ENCODE results near the gene MAPT.

Gene MAPT

DNA sequence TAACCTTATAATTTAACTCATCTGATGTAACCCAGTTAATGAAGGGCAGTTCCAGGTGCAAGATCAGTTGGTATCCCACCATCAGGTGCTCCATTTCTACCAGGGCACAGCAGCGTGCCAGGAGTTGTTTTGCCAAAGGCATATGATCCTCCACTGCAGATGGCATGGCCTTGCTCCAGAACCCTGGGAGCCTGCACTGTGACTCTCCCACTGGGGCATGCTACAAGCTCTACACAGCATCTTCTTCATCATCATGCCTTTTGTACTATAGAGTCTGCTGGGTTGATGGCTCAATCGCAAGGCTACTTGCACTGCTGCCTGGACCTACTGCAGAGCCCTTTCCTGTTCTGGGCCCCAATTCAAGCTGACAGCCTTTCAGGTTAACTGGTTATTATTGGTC lies 11.3 kb upstream of the MAPT start:
- Histone ChIP-seq H3K4me1 (ENCODE audit: low read length) (no peaks in the 10 kb centered on the region), H3K27me3 (replicated peaks; ENCODE audit: insufficient read depth, low read length) (no peaks in the 10 kb centered on the region), H3K27ac (ENCODE audit: low read length) (no peak overlapping the region), H3F3A (ENCODE audit: insufficient read depth, low read length) (no peaks in the 10 kb centered on the region), H3K4me3 (ENCODE audit: low read length) (no peak overlapping the region), H3K79me2 (ENCODE audit: low read length) (no peaks in the 10 kb centered on the region), H4K20me1 (ENCODE audit: insufficient read depth, low read length) (no peaks in the 10 kb centered on the region), H3K9me3 (replicated peaks; ENCODE audit: insufficient read depth, low read length) (no peaks in the 10 kb centered on the region), H3K4me2 (ENCODE audit: low read depth, low read length) (no peak overlapping the region), H3K9ac (ENCODE audit: low read length) (no peak overlapping the region), H3K36me3 (replicated peaks; ENCODE audit: insufficient read depth, low read length) (no peaks in the 10 kb centered on the region), H2AFZ (ENCODE audit: low read length) (no peak overlapping the region), H3K9me2 (replicated peaks; ENCODE audit: insufficient read depth, low read length) (no peaks in the 10 kb centered on the region)
- no peak for DNase-seq
- TF ChIP-seq EZH2phosphoT487 (IDR thresholded peaks at IDR 0.05; ENCODE audit: low read length) = no peak
- TF ChIP-seq, protein P1, sequence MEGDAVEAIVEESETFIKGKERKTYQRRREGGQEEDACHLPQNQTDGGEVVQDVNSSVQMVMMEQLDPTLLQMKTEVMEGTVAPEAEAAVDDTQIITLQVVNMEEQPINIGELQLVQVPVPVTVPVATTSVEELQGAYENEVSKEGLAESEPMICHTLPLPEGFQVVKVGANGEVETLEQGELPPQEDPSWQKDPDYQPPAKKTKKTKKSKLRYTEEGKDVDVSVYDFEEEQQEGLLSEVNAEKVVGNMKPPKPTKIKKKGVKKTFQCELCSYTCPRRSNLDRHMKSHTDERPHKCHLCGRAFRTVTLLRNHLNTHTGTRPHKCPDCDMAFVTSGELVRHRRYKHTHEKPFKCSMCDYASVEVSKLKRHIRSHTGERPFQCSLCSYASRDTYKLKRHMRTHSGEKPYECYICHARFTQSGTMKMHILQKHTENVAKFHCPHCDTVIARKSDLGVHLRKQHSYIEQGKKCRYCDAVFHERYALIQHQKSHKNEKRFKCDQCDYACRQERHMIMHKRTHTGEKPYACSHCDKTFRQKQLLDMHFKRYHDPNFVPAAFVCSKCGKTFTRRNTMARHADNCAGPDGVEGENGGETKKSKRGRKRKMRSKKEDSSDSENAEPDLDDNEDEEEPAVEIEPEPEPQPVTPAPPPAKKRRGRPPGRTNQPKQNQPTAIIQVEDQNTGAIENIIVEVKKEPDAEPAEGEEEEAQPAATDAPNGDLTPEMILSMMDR (IDR thresholded peaks at IDR 0.05; ENCODE audit: low read length) = no peak
- TF ChIP-seq EZH2 (optimal IDR thresholded peaks at IDR 0.05; ENCODE audit: low read depth, low read length) = no peak

DNA sequence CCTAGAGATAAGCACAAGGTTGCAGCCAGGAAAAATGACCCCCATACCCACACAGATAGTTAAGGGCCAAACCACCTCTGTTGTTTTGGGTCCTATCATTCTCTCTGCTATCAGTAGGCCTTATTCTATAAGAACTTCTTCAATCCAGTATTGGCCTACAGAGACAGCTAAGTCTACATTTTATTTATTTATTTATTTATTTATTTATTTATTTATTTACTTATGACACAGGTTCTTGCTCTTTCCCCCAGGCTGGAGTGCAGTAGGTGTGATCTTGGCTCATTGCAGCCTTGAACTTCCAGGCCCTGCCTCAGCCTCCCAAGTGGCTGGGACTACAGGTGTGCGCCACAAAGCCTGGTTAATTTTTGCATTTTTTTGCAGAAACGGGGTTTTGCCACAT lies 7.5 kb upstream of the MAPT start:
- no peak overlapping the region for H3K27ac ChIP-seq (ENCODE audit: low read length)
- no peaks in the 10 kb centered on the region for H3K9me3 ChIP-seq (replicated peaks; ENCODE audit: insufficient read depth, low read length)
- no peak overlapping the region for H3K4me3 ChIP-seq (ENCODE audit: low read length)
- no peak overlapping the region for H3K9ac ChIP-seq (ENCODE audit: low read length)
- no peak for DNase-seq
- H3K36me3 ChIP-seq (replicated peaks; ENCODE audit: insufficient read depth, low read length) = no peaks in the 10 kb centered on the region
- TF ChIP-seq EZH2 (optimal IDR thresholded peaks at IDR 0.05; ENCODE audit: low read depth, low read length) (no peak), EZH2phosphoT487 (IDR thresholded peaks at IDR 0.05; ENCODE audit: low read length) (no peak)
- TF ChIP-seq, protein P1 (IDR thresholded peaks at IDR 0.05; ENCODE audit: low read length) = no peak
- H3K4me2 ChIP-seq (ENCODE audit: low read depth, low read length) = no peak overlapping the region
- H3K27me3 ChIP-seq (replicated peaks; ENCODE audit: insufficient read depth, low read length) = no peaks in the 10 kb centered on the region; the same call in 1 of the 2 replicates
- no peak overlapping the region for H2AFZ ChIP-seq (ENCODE audit: low read length)
- H3K9me2 ChIP-seq (replicated peaks; ENCODE audit: insufficient read depth, low read length) = no peaks in the 10 kb centered on the region
- no peaks in the 10 kb centered on the region for H3K4me1 ChIP-seq (ENCODE audit: low read length)
- H3F3A ChIP-seq (ENCODE audit: insufficient read depth, low read length) = no peaks in the 10 kb centered on the region
- H4K20me1 ChIP-seq (ENCODE audit: insufficient read depth, low read length) = no peaks in the 10 kb centered on the region
- H3K79me2 ChIP-seq (ENCODE audit: low read length) = no peaks in the 10 kb centered on the region

DNA sequence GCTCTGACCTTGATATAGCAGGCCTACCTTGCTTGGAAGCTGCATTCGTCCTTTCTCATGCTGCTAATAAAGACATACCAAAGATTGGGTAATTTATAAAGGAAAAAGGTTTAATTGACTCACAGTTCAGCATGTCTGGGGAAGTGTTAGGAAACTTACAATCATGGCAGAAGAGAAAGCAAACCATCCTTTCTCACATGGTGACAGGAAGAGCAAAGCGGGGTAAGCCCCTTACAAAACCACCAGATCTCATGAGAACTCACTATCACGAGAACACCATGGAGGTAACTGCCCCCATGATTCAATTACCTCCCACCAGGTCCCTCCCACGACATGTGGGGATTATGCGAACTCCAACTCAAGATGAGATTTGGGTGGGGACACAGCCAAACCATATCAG lies 6.0 kb upstream of the MAPT start:
- Histone ChIP-seq H3K4me1 (ENCODE audit: low read length) (no peaks in the 10 kb centered on the region), H3K27me3 (replicated peaks; ENCODE audit: insufficient read depth, low read length) (no peaks in the 10 kb centered on the region; the same call in 1 of the 2 replicates), H3K4me2 (ENCODE audit: low read depth, low read length) (no peak overlapping the region), H3K9me2 (replicated peaks; ENCODE audit: insufficient read depth, low read length) (no peaks in the 10 kb centered on the region), H3K9me3 (replicated peaks; ENCODE audit: insufficient read depth, low read length) (no peaks in the 10 kb centered on the region), H3K36me3 (replicated peaks; ENCODE audit: insufficient read depth, low read length) (no peaks in the 10 kb centered on the region), H3K9ac (ENCODE audit: low read length) (no peak overlapping the region), H3K4me3 (ENCODE audit: low read length) (no peak overlapping the region), H2AFZ (ENCODE audit: low read length) (no peak overlapping the region), H3K79me2 (ENCODE audit: low read length) (no peaks in the 10 kb centered on the region), H3F3A (ENCODE audit: insufficient read depth, low read length) (no peaks in the 10 kb centered on the region), H4K20me1 (ENCODE audit: insufficient read depth, low read length) (no peaks in the 10 kb centered on the region), H3K27ac (ENCODE audit: low read length) (no peak overlapping the region)
- DNase-seq = no peak
- TF ChIP-seq, protein P1 (IDR thresholded peaks at IDR 0.05; ENCODE audit: low read length) = no peak
- TF ChIP-seq EZH2phosphoT487 (IDR thresholded peaks at IDR 0.05; ENCODE audit: low read length) (no peak), EZH2 (optimal IDR thresholded peaks at IDR 0.05; ENCODE audit: low read depth, low read length) (no peak)
